HG02852 (cell line): Measurements from ENCODE around the gene REXO5.
"Not testable (repeated sequence)": the region's sequence is repeated elsewhere in the genome, so short reads cannot be mapped to it uniquely, and the experiment has no call there.

Experiments used
- ATAC-seq: cut with Tn5 transposase; IDR thresholded peaks from one replicate; pipeline ENCODE4 v1.9.1; 2021; ENCODE audit warnings: mild to moderate bottlenecking, moderate library complexity; ENCODE audit not compliant: unreplicated experiment

REXO5 gene

DNA sequence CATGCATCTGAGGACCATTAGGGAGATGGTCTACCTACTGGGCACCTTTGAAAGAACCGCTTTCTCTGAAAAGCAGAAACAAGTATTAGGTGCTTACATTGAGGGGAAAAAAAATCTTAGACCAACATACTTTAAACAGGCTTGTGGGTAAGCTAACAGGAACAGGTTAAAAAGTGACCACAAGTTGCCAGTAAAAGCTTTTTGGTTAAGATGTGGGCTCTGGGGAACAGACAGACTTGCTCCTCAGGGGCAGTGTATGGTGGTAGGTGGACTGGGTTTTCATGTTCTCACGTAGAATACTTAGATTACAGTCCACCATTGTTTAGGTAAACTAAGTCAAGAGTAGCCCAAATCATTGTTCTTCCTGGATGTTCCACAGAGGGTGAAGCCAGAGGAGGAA is 41.2 kb downstream of the REXO5 start:
- ATAC-seq = no peak

- ATAC-seq = no peak
Measured at GRCh38 chr16:20849589-20850390, 43.5 kb downstream of the REXO5 start.

- ATAC-seq = no peak
Measured at GRCh38 chr16:20850981-20851380, 44.7 kb downstream of the REXO5 start.

DNA sequence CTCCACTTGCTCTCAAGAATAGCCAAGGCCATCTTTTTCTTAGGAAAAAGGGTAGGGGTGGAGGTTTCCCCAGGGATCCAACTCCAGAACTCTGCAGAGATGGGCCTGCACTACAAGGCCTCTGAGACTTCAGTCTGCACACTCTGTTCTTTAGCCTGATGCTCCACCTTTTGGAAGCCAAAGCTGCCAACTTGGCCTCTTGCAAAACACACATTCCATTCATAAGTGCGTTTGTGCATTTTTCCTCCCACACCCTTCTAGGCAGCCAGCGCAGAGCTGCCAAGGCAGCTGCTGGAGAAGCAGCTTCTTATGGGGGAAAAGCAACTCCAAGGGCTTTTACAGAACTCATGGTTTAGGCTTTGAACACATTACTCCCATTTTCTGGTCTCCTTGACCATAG is 45.3 kb downstream of the REXO5 start:
- ATAC-seq = no peak

- ATAC-seq = no peak
Measured at GRCh38 chr16:20853143-20853542, 46.8 kb downstream of the REXO5 start.

DNA sequence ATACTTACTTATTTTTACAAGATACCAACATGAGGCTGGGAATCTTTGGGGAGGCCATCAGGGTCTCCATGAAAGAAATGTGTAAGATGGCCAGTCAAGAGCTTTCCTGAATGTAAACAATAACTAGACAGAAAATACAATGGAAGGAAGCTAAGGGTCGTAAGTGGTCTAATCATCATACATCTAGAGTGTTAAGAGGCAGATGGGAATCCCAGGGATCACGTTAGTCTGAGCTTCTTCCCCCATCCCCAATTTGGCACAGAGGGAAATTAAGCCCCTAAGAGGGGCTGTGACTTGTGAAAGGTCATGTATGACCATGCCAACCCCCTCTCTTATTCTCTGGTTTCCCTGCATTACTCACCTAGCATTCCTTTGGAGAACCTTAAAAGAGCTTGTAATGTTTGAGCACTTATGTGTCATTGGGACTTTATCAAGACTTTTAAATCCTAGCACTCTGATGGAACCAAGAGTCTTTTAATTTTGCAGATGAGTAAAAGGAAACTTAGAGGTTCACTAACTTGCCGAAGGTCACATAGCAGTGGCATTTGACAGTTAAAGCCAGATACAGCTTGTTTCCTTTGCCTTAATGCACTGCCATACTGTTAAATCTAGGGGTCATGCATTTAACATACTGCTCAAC is 47.8 kb downstream of the REXO5 start:
- ATAC-seq = no peak

DNA sequence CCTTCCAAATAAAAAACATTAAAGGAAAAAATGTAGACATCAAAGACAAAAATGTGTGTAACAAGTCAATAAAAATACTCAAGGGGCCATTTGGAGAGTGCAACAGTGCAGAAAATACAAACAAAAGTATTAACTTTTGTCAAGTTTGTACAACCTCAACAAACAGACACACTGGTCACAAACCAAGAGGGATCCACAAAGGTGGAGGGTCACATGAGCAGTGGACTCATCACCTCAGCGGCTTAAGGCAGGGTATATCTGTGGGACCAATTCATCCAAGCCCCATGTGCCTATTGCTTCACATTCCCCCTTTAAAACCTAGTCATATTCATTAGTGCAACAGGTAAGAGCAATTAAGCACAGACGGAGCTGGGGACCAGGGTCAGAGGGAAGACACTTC is 48.6 kb downstream of the REXO5 start:
- ATAC-seq = no peak

GRCh38 chr16:20857281-20857680 is 51.0 kb downstream of the REXO5 start:
- no peak for ATAC-seq

- ATAC-seq = no peak
Measured at GRCh38 chr16:20859229-20859628, 52.9 kb downstream of the REXO5 start.

- ATAC-seq = no peak
Measured at GRCh38 chr16:20859699-20860098, 53.4 kb downstream of the REXO5 start.

DNA sequence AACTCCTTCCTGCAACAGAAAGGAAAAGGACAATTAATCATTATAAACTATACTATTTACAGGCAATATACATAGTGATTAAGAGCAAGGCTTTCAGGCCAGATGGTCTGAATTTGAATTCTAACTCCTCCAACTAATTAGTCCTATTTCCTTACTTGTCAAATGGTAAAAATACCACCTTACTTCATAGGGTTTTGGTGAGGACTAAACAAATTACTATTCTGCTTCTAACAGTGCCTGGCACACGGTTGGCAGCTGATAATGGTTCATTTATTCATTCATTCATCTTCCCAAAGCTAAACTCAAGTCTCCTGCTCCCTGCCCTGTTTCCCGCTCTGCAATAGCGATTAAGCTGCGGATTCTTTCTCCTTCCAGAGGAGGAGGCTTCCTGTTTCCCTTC is 54.0 kb downstream of the REXO5 start:
- ATAC-seq = no peak

DNA sequence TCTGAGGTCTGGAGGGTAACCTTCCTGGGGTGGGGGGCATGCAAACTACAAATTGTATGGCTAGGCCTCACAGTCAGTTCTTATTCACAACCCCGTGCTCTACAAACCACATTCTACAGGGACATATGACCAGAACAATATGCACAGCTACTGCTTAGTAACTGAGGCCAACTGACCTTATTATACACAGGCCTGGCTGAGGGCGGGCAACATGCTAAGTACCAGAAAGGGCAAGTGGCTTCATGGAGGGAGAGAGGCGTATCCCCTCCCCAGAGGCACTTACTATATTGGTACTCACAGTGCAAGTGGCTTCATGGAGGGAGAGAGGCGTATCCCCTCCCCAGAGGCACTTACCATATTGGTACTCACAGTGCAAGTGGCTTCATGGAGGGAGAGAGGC is 54.7 kb downstream of the REXO5 start:
- not testable (repeated sequence) for ATAC-seq

- no peak for ATAC-seq
Measured at GRCh38 chr16:20862162-20862960, 56.0 kb downstream of the REXO5 start.

- ATAC-seq = not testable (repeated sequence)
Measured at GRCh38 chr16:20864376-20864775, 58.0 kb downstream of the REXO5 start.

GRCh38 chr16:20865420-20866131 is 59.2 kb downstream of the REXO5 start:
- no peak for ATAC-seq

DNA sequence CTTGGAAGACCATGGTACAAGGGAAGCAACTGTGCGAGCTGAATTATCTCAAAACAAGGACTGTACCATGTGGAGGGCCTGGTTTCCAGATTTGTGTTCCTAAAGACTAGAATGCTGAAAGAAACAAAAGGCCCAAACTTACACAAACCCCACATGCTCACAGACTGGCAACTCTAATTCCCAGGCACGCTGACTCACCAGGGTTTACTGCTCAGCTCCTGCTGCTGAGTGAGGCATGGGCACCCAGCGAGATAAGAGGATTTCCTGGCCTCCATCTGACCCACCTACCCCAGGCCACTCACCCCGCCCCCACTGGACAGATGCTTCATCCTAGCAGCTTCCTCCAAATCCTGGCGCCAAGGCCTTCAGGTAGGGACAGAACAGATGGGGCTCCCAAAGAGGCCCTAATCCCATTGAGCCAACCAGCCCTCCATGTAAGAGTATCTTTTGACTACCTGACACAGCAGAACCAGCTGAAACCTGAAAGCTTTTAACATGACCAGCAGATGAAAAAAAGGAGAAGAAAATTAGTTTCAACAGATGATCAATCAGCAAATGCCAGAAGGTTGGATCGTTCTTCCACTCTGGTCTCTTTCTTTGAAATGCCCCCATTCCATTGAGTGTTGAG is 59.9 kb downstream of the REXO5 start:
- ATAC-seq = no peak

DNA sequence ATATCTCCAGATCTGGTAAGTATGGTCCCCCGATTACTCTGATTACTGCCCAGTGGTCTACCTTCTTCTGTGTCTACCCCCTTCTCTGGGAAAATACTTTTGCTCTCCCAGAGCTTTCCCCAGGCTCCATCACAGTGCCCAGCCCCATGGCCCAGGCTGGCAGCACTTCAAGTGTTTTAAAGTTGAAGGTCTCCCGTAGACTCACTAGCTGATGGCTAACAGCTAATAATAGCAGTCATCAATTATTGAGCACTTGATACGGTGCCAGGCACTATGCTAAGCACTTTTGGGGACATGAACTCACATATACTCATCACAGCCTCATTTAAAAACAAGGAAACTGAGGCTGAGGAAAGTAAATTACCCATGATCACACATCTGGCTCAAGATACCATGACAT is 60.5 kb downstream of the REXO5 start:
- ATAC-seq = no peak

GRCh38 chr16:20867585-20867984 is 61.3 kb downstream of the REXO5 start:
- no peak for ATAC-seq

GRCh38 chr16:20868890-20869289 is 62.6 kb downstream of the REXO5 start:
- no peak for ATAC-seq

DNA sequence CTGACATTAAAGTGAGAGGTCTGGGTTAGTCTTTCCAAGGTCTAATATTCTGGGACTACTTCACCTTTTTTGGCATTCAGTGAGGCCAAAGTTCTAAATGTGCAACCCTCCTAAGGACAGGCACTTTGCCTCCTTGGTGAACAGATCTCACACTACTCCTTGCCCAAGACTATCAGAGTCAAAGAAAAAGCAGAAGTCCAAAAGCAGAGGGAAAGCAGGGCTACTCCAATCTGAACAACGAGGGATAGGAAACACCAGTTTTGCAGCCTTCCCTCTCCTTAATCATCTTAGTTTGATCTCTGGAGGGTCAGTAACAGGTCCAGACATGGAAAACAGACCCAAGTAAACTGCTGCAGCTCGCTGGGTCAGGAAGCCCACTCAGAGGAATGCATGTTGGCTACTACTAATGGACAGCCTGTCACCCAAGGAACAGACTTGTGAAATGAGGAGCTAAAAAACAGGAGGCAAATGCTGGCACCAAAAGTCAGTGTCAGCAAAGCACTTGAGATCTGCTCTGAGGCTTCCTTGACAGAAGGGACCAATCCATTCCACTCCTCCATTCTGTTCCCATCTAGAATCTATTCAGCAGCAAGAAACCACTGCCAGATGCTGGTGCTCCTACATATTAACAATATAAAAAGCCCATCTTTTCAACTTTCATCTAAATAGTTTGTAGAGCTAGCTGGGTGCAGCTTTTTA is 63.9 kb downstream of the REXO5 start:
- no peak for ATAC-seq
